PC-3 (cell line): ENCODE data around the gene ACIN1. TPM values are rescaled to one million over a fixed set of nuclear protein-coding genes. Genes with fewer than 3 reads are reported as not detected.

Experiments used
- ATAC-seq: fragments of 200-7000 bp; cut with Tn5 transposase; 2 replicates; pipeline ENCODE4 v1.9.1; 2020; ENCODE audit warnings: mild to moderate bottlenecking, moderate library complexity
- BruUV-seq: library from RNA; stranded (reverse); fragments of 400-500 nt; replicated peaks from 2 replicates; lab custom pipeline; 2021; lab: Mats Ljungman, UMichigan
- CTCF ChIA-PET: fragments of 300-600 bp; sonication (Branson Sonifier 250); formaldehyde crosslinking; loops from one replicate; lab custom pipeline; 2022; ENCODE audit warnings: antibody characterized with exemption; lab: Charles Lee
- POLR2A ChIA-PET: fragments of 300-600 bp; sonication (Branson Sonifier 250); formaldehyde crosslinking; loops from one replicate; lab custom pipeline; 2022; ENCODE audit warnings: antibody characterized with exemption; ENCODE audit not compliant: unreplicated experiment; lab: Charles Lee
- DNase-seq: peaks from one replicate; pipeline ENCODE4 v3.0.0-alpha.2; 2015
- H2AFZ ChIP-seq: fragments of 300-600 bp; sonication (generic); 2 replicates; pipeline ENCODE4 v1.6.0; 2016; ENCODE audit warnings: antibody characterized with exemption, low read length
- H3F3A ChIP-seq: fragments of 300-600 bp; sonication (generic); one replicate; pipeline ENCODE4 v1.6.0; 2017; ENCODE audit warnings: antibody characterized with exemption, low read length, control low read depth, mild to moderate bottlenecking; ENCODE audit not compliant: unreplicated experiment
- H3K27ac ChIP-seq: fragments of 300-600 bp; sonication (generic); 2 replicates; pipeline ENCODE4 v1.5.1; 2016; ENCODE audit warnings: mild to moderate bottlenecking, low read length
- H3K27me3 ChIP-seq: fragments of 300-600 bp; sonication (generic); 2 replicates; pipeline ENCODE4 v1.6.1; 2016; ENCODE audit warnings: low read length, mixed read lengths
- H3K36me3 ChIP-seq: fragments of 300-600 bp; sonication (generic); 2 replicates; pipeline ENCODE4 v1.6.1; 2016; ENCODE audit warnings: low read depth, mixed run types, low read length, mixed read lengths
- H3K4me1 ChIP-seq: fragments of 300-600 bp; sonication (generic); 2 replicates; pipeline ENCODE4 v1.5.1; 2016; ENCODE audit warnings: low read length; ENCODE audit not compliant: insufficient read depth
- H3K4me2 ChIP-seq: fragments of 300-600 bp; sonication (generic); 2 replicates; pipeline ENCODE4 v1.6.0; 2016; ENCODE audit warnings: low read length
- H3K4me3 ChIP-seq: fragments of 300-600 bp; sonication (generic); 2 replicates; pipeline ENCODE4 v1.5.1; 2016; ENCODE audit warnings: mild to moderate bottlenecking, low read length, mixed read lengths
- H3K79me2 ChIP-seq: fragments of 300-600 bp; sonication (generic); 2 replicates; pipeline ENCODE4 v1.6.1; 2017; ENCODE audit warnings: low read length, mixed read lengths
- H3K9ac ChIP-seq: fragments of 300-600 bp; sonication (generic); 2 replicates; pipeline ENCODE4 v1.6.0; 2016; ENCODE audit warnings: mild to moderate bottlenecking, low read length
- H3K9me2 ChIP-seq: fragments of 300-600 bp; sonication (generic); replicated peaks from 2 replicates; pipeline ENCODE4 v1.6.1; 2016; ENCODE audit warnings: mixed run types, low read length, mixed read lengths
- H3K9me3 ChIP-seq: fragments of 300-600 bp; sonication (generic); 2 replicates; pipeline ENCODE4 v1.6.1; 2016; ENCODE audit warnings: low read length, mixed read lengths
- H4K20me1 ChIP-seq: fragments of 300-600 bp; sonication (generic); 2 replicates; pipeline ENCODE4 v1.6.1; 2016; ENCODE audit warnings: low read length, mixed read lengths
- CTCF ChIP-seq: fragments of 300-600 bp; sonication (generic); conservative IDR thresholded peaks from 2 replicates; pipeline ENCODE4 v1.5.1; 2017; ENCODE audit warnings: antibody characterized with exemption, low read depth, mild to moderate bottlenecking, low read length
- EZH2 ChIP-seq: fragments of 300-600 bp; sonication (generic); IDR thresholded peaks from one replicate; pipeline ENCODE4 v1.6.1; 2017; ENCODE audit warnings: antibody characterized with exemption, mild to moderate bottlenecking, low read length; ENCODE audit not compliant: unreplicated experiment
- EZH2phosphoT487 ChIP-seq: fragments of 300-600 bp; sonication (generic); IDR thresholded peaks from 2 replicates; pipeline ENCODE4 v1.6.1; 2018; ENCODE audit warnings: mild to moderate bottlenecking, antibody characterized with exemption, low read length, borderline replicate concordance
- intact Hi-C: fragments of 100-400 bp; cut with micrococcal nuclease; formaldehyde crosslinking; loops from 2 replicates; pipeline ENCODE4 v1.9.0; 2023
- total RNA-seq: library from RNA; depleted of rRNA; stranded (reverse); fragments of >200 nt; gene quantifications from 2 replicates; pipeline ENCODE4 v1.2.3, GENCODE V29; 2014

ACIN1 gene
- total RNA-seq, 1 experiment from 2014 or later = 112 TPM

- peaks cover 12% of the 10 kb centered on the region for H3K4me1 ChIP-seq
- POLR2A ChIA-PET = interaction anchor here (0.6 kb wide), 1 partner anchor 25 kb away, joined by 5 read pairs; no protein-coding TSS in a partner anchor
- no peak overlapping the region for H3K4me2 ChIP-seq
- H3K79me2 ChIP-seq = peaks cover 47% of the 10 kb centered on the region
- DNase-seq (no peak), ATAC-seq (no peak)
- intact Hi-C loops = no loop called here
- no TSS peak for BruUV-seq
- no peaks in the 10 kb centered on the region for H3K27me3 ChIP-seq
- H3F3A ChIP-seq = no peaks in the 10 kb centered on the region
- peaks cover 65% of the 10 kb centered on the region for H3K36me3 ChIP-seq
- H3K9me2 ChIP-seq = no peaks in the 10 kb centered on the region
- H3K4me3 ChIP-seq = no peak overlapping the region
- CTCF ChIA-PET = no interaction called here
- no peak overlapping the region for H3K9ac ChIP-seq
- H2AFZ ChIP-seq = no peak overlapping the region
- no peak for TF ChIP-seq CTCF
- TF ChIP-seq EZH2phosphoT487 = no peak
- no peak for TF ChIP-seq EZH2
- no peak overlapping the region for H3K27ac ChIP-seq
- peaks cover 18% of the 10 kb centered on the region for H4K20me1 ChIP-seq
- no peaks in the 10 kb centered on the region for H3K9me3 ChIP-seq
Observed at GRCh38 chr14:23090254-23090636, 4.7 kb downstream of the ACIN1 start.

- Histone ChIP-seq H3K4me1 (peaks cover 12% of the 10 kb centered on the region), H3K9me3 (no peaks in the 10 kb centered on the region), H3K9ac (no peak overlapping the region), H4K20me1 (peaks cover 18% of the 10 kb centered on the region), H3F3A (no peaks in the 10 kb centered on the region), H3K27ac (no peak overlapping the region), H3K36me3 (peaks cover 69% of the 10 kb centered on the region), H3K4me3 (no peak overlapping the region), H3K9me2 (no peaks in the 10 kb centered on the region), H3K4me2 (no peak overlapping the region), H3K27me3 (no peaks in the 10 kb centered on the region), H3K79me2 (peaks cover 46% of the 10 kb centered on the region), H2AFZ (no peak overlapping the region)
- ATAC-seq (no peak), DNase-seq (no peak)
- ChIA-PET CTCF (no interaction called here), POLR2A (interaction anchor here (0.6 kb wide), 1 partner anchor 24 kb away, joined by 5 read pairs; no protein-coding TSS in a partner anchor)
- no TSS peak for BruUV-seq
- TF ChIP-seq CTCF (no peak), EZH2 (no peak), EZH2phosphoT487 (no peak)
- intact Hi-C loops = no loop called here
Observed at GRCh38 chr14:23089498-23090253, 5.3 kb downstream of the ACIN1 start.

GRCh38 chr14:23086565-23086964 lies 8.4 kb downstream of the ACIN1 start:
- Histone ChIP-seq H3K79me2 (peaks cover 18% of the 10 kb centered on the region; the same call in 1 of the 2 replicates), H3K27me3 (no peaks in the 10 kb centered on the region), H4K20me1 (no peaks in the 10 kb centered on the region), H3K9me3 (no peaks in the 10 kb centered on the region), H3K4me3 (no peak overlapping the region), H3K27ac (no peak overlapping the region), H3K4me2 (no peak overlapping the region), H3K36me3 (peaks cover 68% of the 10 kb centered on the region), H3K9me2 (no peaks in the 10 kb centered on the region), H3K9ac (no peak overlapping the region), H3F3A (no peaks in the 10 kb centered on the region), H3K4me1 (no peaks in the 10 kb centered on the region), H2AFZ (no peak overlapping the region)
- no TSS peak for BruUV-seq
- no peak for DNase-seq
- no peak for ATAC-seq
- intact Hi-C loops = no loop called here
- POLR2A ChIA-PET = no interaction called here
- TF ChIP-seq EZH2 (no peak), CTCF (no peak), EZH2phosphoT487 (no peak)
- CTCF ChIA-PET = interaction anchor here (1.0 kb wide), 1 partner anchor 18 kb away, joined by 5 read pairs; no protein-coding TSS in a partner anchor
